ENCODE measurements around the gene SEMA3B.

GRCh38 chr3:50248387-50248786 lies 20.6 kb upstream of the SEMA3B start:
- TF ChIP-seq CTCF (IDR thresholded peaks at IDR 0.05) (no peak), POLR2A (IDR thresholded peaks at IDR 0.05) (no peak)
